ENCODE data around the gene EHD1. TPM values are rescaled to one million over a fixed set of nuclear protein-coding genes. Genes with fewer than 3 reads are reported as not detected.

The EHD1 gene
- total and polyA plus RNA-seq, 2 of the 4 experiments (the other 2 are of a cell fraction), result 107 to 209 TPM

DNA sequence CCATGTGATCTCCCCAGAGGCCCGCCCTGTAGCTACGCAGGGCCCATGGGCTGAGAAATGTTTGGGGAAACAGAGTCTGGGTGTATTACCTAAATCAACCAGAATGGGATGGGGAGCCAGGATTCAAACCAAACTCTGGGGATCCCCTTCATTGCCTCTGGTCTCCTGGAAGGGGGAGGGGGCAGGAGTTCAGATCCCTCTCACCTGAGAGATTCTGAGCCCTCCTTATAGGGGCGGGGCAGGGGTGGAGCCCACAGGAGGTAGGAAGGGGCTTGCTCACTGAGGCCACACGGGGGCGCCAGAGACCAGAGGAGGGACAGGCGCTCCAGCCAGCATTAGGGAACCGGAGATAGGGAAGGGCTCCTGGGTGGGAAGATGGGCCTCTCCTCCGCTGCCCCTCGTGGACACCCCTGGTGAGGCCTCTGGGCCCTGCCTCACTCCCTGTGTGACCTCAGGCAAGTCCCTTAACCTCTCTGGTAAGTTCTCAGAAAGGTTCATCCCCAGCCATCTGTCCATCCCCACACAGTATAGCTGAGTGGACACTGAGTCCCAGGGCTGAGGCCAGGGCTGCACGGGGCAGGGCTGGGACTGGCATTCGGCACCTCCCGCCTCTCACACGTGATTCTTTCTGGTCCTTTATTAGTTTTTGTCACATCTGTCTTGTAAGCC lies 31.3 kb downstream of the EHD1 start:
- Histone ChIP-seq H3K14ac (replicated peaks; ENCODE audit: low read depth, low read length) (no peak overlapping the region; the same call in 1 of the 2 replicates), H2BK20ac (ENCODE audit: low read depth, low read length) (peak overlapping the region; percentile 69; the same call in 1 of the 2 replicates), H3K56ac (ENCODE audit: extremely low read depth, insufficient read depth, low read length) (no peak overlapping the region), H2BK5ac (ENCODE audit: low read depth, low read length, poor library complexity, severe bottlenecking) (peak overlapping the region; percentile 2), H4K20me1 (ENCODE audit: insufficient read depth, low read length) (no peaks in the 10 kb centered on the region), H3K18ac (ENCODE audit: low read depth, low read length) (no peak overlapping the region), H3K27me3 (ENCODE audit: control insufficient read depth, insufficient read depth, low read length) (no peaks in the 10 kb centered on the region), H3K9me1 (ENCODE audit: insufficient read depth, low read length) (no peaks in the 10 kb centered on the region), H2BK15ac (ENCODE audit: low read depth, low read length) (peak overlapping the region; percentile 60; the same call in 1 of the 3 replicates), H3K27ac (ENCODE audit: insufficient read depth, low read length) (no peak overlapping the region), H3K9ac (ENCODE audit: low read depth, low read length) (no peak overlapping the region), H3K4me2 (ENCODE audit: low read depth, low read length) (no peak overlapping the region), H2BK120ac (ENCODE audit: low read depth, low read length) (peak overlapping the region; percentile 56; the same call in 1 of the 2 replicates), H3K36me3 (ENCODE audit: control insufficient read depth, insufficient read depth, low read length) (no peaks in the 10 kb centered on the region), H4K91ac (ENCODE audit: insufficient read depth, low read depth, low read length) (peak overlapping the region; percentile 67), H4K5ac (ENCODE audit: low read depth, low read length) (peak overlapping the region; percentile 87), H3K79me1 (ENCODE audit: low read depth in 1 of 2, low read length in 2 of 2) (peaks cover 0 to 28% of the 10 kb centered on the region in 2 experiments; a peak in 3 of 4 replicates), H3K4me1 (ENCODE audit: control insufficient read depth, insufficient read depth, low read length) (peaks cover 20% of the 10 kb centered on the region), H4K8ac (ENCODE audit: low read depth in 2 of 2, low read length in 2 of 2) (peak overlapping the region in 1 of 2 experiments; percentile 76; a peak in 2 of 4 replicates), H2AK9ac (replicated peaks; ENCODE audit: low read depth, low read length, poor library complexity) (peak overlapping the region; percentile 80), H2AK5ac (ENCODE audit: low read depth, low read length) (peak overlapping the region; percentile 78), H3K4ac (ENCODE audit: low read depth, low read length) (peak overlapping the region; percentile 87), H3K23ac (ENCODE audit: low read depth, low read length) (0 out of 2 replicates have a peak overlapping the region, but pooled peaks have one; percentile 4), H2AFZ (replicated peaks; ENCODE audit: low read length, poor library complexity) (peak overlapping the region; percentile 95), H3K9me3 (ENCODE audit: control insufficient read depth, insufficient read depth, low read length) (no peaks in the 10 kb centered on the region), H3K4me3 (ENCODE audit: insufficient read depth, low read depth, low read length) (no peak overlapping the region)
- DNase-seq, result peak; percentile 80
- 8% methylated on average over 2 of the region's 13 CpGs; no CpG with 5 or more reads in 1 of the 2 experiments for WGBS, 2 experiments (ENCODE audit: extremely low coverage in 2 of 2, insufficient read length in 1 of 2)
- POLR2A ChIA-PET (ENCODE audit: unreplicated experiment), result no interaction called here
- dilution Hi-C loops (cut with HindIII; ENCODE audit: low sequenced_read_pairs, unreplicated experiment), result no loop called here
- peak; percentile 84 for ATAC-seq (ENCODE audit: low read depth)
- CTCF ChIA-PET, result interaction anchor here (0.6 to 3.3 kb wide), 9 partner anchors 31 to 167 kb away, joined by 3 to 15 read pairs (median 5); partner anchors contain the start of genes ARL2, BATF2 and EHD1
- intact Hi-C loops (cut with micrococcal nuclease), result loop anchor here (1.0 to 5.0 kb wide), 6 partner anchors 30 to 264 kb away; partner anchors contain the start of genes BATF2, PPP2R5B and TM7SF2
- in situ Hi-C loops (cut with MboI; ENCODE audit: low sequenced_read_pairs), result loop anchor here (5.0 to 10.0 kb wide), 2 partner anchors 45 to 158 kb away; no protein-coding TSS in a partner anchor
- BruUV-seq (replicated peaks), result no TSS peak
- TF ChIP-seq, protein P1, sequence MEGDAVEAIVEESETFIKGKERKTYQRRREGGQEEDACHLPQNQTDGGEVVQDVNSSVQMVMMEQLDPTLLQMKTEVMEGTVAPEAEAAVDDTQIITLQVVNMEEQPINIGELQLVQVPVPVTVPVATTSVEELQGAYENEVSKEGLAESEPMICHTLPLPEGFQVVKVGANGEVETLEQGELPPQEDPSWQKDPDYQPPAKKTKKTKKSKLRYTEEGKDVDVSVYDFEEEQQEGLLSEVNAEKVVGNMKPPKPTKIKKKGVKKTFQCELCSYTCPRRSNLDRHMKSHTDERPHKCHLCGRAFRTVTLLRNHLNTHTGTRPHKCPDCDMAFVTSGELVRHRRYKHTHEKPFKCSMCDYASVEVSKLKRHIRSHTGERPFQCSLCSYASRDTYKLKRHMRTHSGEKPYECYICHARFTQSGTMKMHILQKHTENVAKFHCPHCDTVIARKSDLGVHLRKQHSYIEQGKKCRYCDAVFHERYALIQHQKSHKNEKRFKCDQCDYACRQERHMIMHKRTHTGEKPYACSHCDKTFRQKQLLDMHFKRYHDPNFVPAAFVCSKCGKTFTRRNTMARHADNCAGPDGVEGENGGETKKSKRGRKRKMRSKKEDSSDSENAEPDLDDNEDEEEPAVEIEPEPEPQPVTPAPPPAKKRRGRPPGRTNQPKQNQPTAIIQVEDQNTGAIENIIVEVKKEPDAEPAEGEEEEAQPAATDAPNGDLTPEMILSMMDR (conservative IDR thresholded peaks at IDR 0.05; ENCODE audit: low read depth, low read length), result peak; percentile 97
- TF ChIP-seq NFE2L2 (IDR thresholded peaks at IDR 0.05; ENCODE audit: low read depth, low read length) (no peak), MAZ (IDR thresholded peaks at IDR 0.05; ENCODE audit: borderline replicate concordance, low read depth, low read length) (peak; percentile 83), ELK1 (IDR thresholded peaks at IDR 0.05; ENCODE audit: borderline replicate concordance, low read depth, low read length) (no peak), RFX5 (IDR thresholded peaks at IDR 0.05; ENCODE audit: low read depth, low read length) (no peak), BHLHE40 (IDR thresholded peaks at IDR 0.05; ENCODE audit: low read depth, low read length) (no peak), RAD21 (IDR thresholded peaks at IDR 0.05; ENCODE audit: low read length) (peak; percentile 98), SMC3 (IDR thresholded peaks at IDR 0.05; ENCODE audit: low read depth, low read length) (peak; percentile 86), MXI1 (IDR thresholded peaks at IDR 0.05; ENCODE audit: borderline replicate concordance, low read depth, low read length) (no peak), USF2 (IDR thresholded peaks at IDR 0.05; ENCODE audit: low read depth, low read length) (no peak), CEBPB (IDR thresholded peaks at IDR 0.05; ENCODE audit: low read depth, low read length) (no peak), POLR2A (IDR thresholded peaks at IDR 0.05; ENCODE audit: low read depth, low read length) (peak; percentile 61), RCOR1 (IDR thresholded peaks at IDR 0.05; ENCODE audit: insufficient replicate concordance, low read length) (no peak), CHD1 (IDR thresholded peaks at IDR 0.05; ENCODE audit: low read depth, low read length) (no peak)

All from IMR-90 (cell line).